Fibroblast of mammary gland (primary cell): ENCODE results near the gene DYNC2LI1.

Experiments
- DNase-seq: peaks from one replicate; pipeline ENCODE4 v3.0.0-alpha.2; 2010; ENCODE audit warnings: low read depth
- H3K4me3 ChIP-seq: 2 replicates; pipeline ENCODE4 v1.5.1; 2011; ENCODE audit warnings: low read depth, mild to moderate bottlenecking, low read length, moderate library complexity; ENCODE audit not compliant: control insufficient read depth
- CTCF ChIP-seq: conservative IDR thresholded peaks from 2 replicates; pipeline ENCODE4 v1.5.1; 2011; ENCODE audit warnings: low read depth, low read length, inconsistent platforms; ENCODE audit not compliant: control insufficient read depth, insufficient read depth

Gene DYNC2LI1

GRCh38 chr2:43840965-43841364 lies 67.1 kb downstream of the DYNC2LI1 start:
- TF ChIP-seq CTCF, result no peak
- no peak for DNase-seq
- no peak overlapping the region for H3K4me3 ChIP-seq

- TF ChIP-seq CTCF, result no peak
- DNase-seq, result no peak
- no peak overlapping the region for H3K4me3 ChIP-seq
Measured at GRCh38 chr2:43841949-43842865, 68.4 kb downstream of the DYNC2LI1 start.

GRCh38 chr2:43842866-43843226 lies 69.0 kb downstream of the DYNC2LI1 start:
- no peak for DNase-seq
- TF ChIP-seq CTCF, result no peak
- no peak overlapping the region for H3K4me3 ChIP-seq

- TF ChIP-seq CTCF, result no peak
- DNase-seq, result no peak
Measured at GRCh38 chr2:43845181-43845580, 71.3 kb downstream of the DYNC2LI1 start.

GRCh38 chr2:43846140-43846793 lies 72.4 kb downstream of the DYNC2LI1 start:
- H3K4me3 ChIP-seq, result no peak overlapping the region
- no peak for DNase-seq
- TF ChIP-seq CTCF, result no peak

More at GRCh38 chr2:43845181-43845580, 71.3 kb downstream of the DYNC2LI1 start:
- H3K4me3 ChIP-seq, result no peak overlapping the region

GRCh38 chr2:43848214-43848613 lies 74.4 kb downstream of the DYNC2LI1 start:
- DNase-seq, result no peak
- no peak for TF ChIP-seq CTCF
- H3K4me3 ChIP-seq, result no peak overlapping the region
